Erythroblast (primary cell): ENCODE data around the gene MAP2K6.

ENCODE experiments used
- GATA1 ChIP-seq: IDR thresholded peaks from 2 replicates; pipeline ENCODE4 v1.6.1; 2011; ENCODE audit warnings: low read depth, mild to moderate bottlenecking, control low read depth, low read length, moderate library complexity
- POLR2A ChIP-seq: IDR thresholded peaks from 2 replicates; pipeline ENCODE4 v1.6.1; 2011; ENCODE audit warnings: mild to moderate bottlenecking, low read length

GRCh38 chr17:69577098-69577497, 162.6 kb downstream of the MAP2K6 start:
- TF ChIP-seq POLR2A (no peak), GATA1 (no peak)
